HepG2 (cell line): ENCODE data around the gene COQ6. TPM values are rescaled to one million over a fixed set of nuclear protein-coding genes. Genes with fewer than 3 reads are reported as not detected.

Experiments used
- CENPT ChIP-seq: sonication (generic); formaldehyde crosslinking; IDR thresholded peaks from 2 replicates; pipeline ENCODE4 v1.8.0; 2022; ENCODE audit warnings: low read depth, mild to moderate bottlenecking, moderate library complexity, missing genetic modification reagents
- CHD4 ChIP-seq: fragments of 200-600 bp; sonication (generic); IDR thresholded peaks from 2 replicates; pipeline ENCODE4 v1.7.0; 2017; ENCODE audit warnings: mild to moderate bottlenecking, low read length, borderline replicate concordance
- GPBP1L1 ChIP-seq: sonication (generic); formaldehyde crosslinking; IDR thresholded peaks from 2 replicates; pipeline ENCODE4 v1.5.0; 2020; ENCODE audit warnings: mild to moderate bottlenecking, missing genetic modification reagents
- GTF2F1 ChIP-seq: fragments of 150-350 bp; IDR thresholded peaks from 2 replicates; pipeline ENCODE4 v1.6.1; 2014; ENCODE audit warnings: low read length
- GZF1 ChIP-seq: sonication (generic); formaldehyde crosslinking; IDR thresholded peaks from 2 replicates; pipeline ENCODE4 v1.5.1; 2020; ENCODE audit warnings: mild to moderate bottlenecking, missing genetic modification reagents
- JDP2 ChIP-seq: sonication (generic); formaldehyde crosslinking; IDR thresholded peaks from 2 replicates; pipeline ENCODE4 v1.8.1; 2022; ENCODE audit warnings: missing genetic modification reagents, borderline replicate concordance
- NFRKB ChIP-seq: fragments of 450-650 bp; IDR thresholded peaks from 2 replicates; pipeline ENCODE4 v1.6.1; 2017
- STAT6 ChIP-seq: sonication (generic); formaldehyde crosslinking; IDR thresholded peaks from 2 replicates; pipeline ENCODE4 v1.4.0; 2020; ENCODE audit warnings: missing genetic modification reagents, mild to moderate bottlenecking, borderline replicate concordance
- YEATS2 ChIP-seq: sonication (generic); formaldehyde crosslinking; IDR thresholded peaks from 2 replicates; pipeline ENCODE4 v1.4.0; 2020; ENCODE audit warnings: missing genetic modification reagents, borderline replicate concordance
- ZBTB3 ChIP-seq: sonication (generic); formaldehyde crosslinking; IDR thresholded peaks from 2 replicates; pipeline ENCODE4 v1.4.0; 2020; ENCODE audit warnings: low read depth, mild to moderate bottlenecking, moderate library complexity, missing genetic modification reagents, borderline replicate concordance
- ZNF274 ChIP-seq: sonication (generic); formaldehyde crosslinking; IDR thresholded peaks from 2 replicates; pipeline ENCODE4 v1.5.1; 2020; ENCODE audit warnings: mild to moderate bottlenecking, missing genetic modification reagents
- ZNF318 ChIP-seq: sonication (generic); formaldehyde crosslinking; IDR thresholded peaks from 2 replicates; pipeline ENCODE4 v1.4.0; 2020; ENCODE audit warnings: mild to moderate bottlenecking, missing genetic modification reagents
- ZNF451 ChIP-seq: sonication (generic); formaldehyde crosslinking; IDR thresholded peaks from 2 replicates; pipeline ENCODE4 v1.5.0; 2020; ENCODE audit warnings: mild to moderate bottlenecking, missing genetic modification reagents
- ZNF543 ChIP-seq: sonication (generic); formaldehyde crosslinking; IDR thresholded peaks from 2 replicates; pipeline ENCODE4 v1.4.0; 2020; ENCODE audit warnings: mild to moderate bottlenecking, missing genetic modification reagents
- ZNF780A ChIP-seq: sonication (generic); formaldehyde crosslinking; IDR thresholded peaks from 2 replicates; pipeline ENCODE4 v1.8.0; 2022; ENCODE audit warnings: mild to moderate bottlenecking, missing genetic modification reagents, moderate library complexity
- ZNF891 ChIP-seq: sonication (generic); formaldehyde crosslinking; IDR thresholded peaks from 2 replicates; pipeline ENCODE4 v1.5.0; 2020; ENCODE audit warnings: mild to moderate bottlenecking, missing genetic modification reagents
- polyA plus RNA-seq, 8 experiments: library from polyadenylated mRNA; depleted of rRNA in 3 of 8; stranded (reverse) in 7 of 8; unstranded in 1 of 8; fragments of >200 nt; fragmentation: Illumina TruSeq in 4 of 8; extraction: Trizol in 4 of 8; gene quantifications; 2 replicates each; pipeline versions ENCODE4 v1.2.1 to v1.2.3, GENCODE V29; 2011 to 2016; ENCODE audit warnings: low read depth in 4 of 8, missing spikeins in 1 of 8, mixed read lengths in 1 of 8; ENCODE audit not compliant: insufficient read depth in 1 of 8
- total RNA-seq, 5 experiments: library from RNA; depleted of rRNA; stranded (reverse); fragments of >200 nt; fragmentation: Illumina TruSeq; extraction: Trizol; gene quantifications; 2 replicates each; pipeline ENCODE4 v1.2.3, GENCODE V29; 2016; ENCODE audit warnings: low read depth in 1 of 5

COQ6 gene
- total and polyA plus RNA-seq, 2 of the 13 experiments (the other 11 are each of a cell fraction or from before 2014, with no cell fraction given), result 18.9 to 34.7 TPM

GRCh38 chr14:73949752-73950734 lies at the start of gene COQ6, which contains the start of gene FAM161B (continued):
- TF ChIP-seq ZNF451 (CRISPR knock-in tag) (peak; percentile 76; the same call in 1 of the 2 replicates), STAT6 (no peak; the same call in 1 of the 2 replicates), GTF2F1 (no peak), ZNF780A (no peak), GPBP1L1 (CRISPR knock-in tag) (no peak), ZNF543 (CRISPR knock-in tag) (0 out of 2 replicates have a peak, but pooled peaks have one; percentile 38), CHD4 (no peak), ZNF891 (CRISPR knock-in tag) (peak; percentile 94), ZNF274 (CRISPR knock-in tag) (peak; percentile 88; the same call in 1 of the 2 replicates), CENPT (CRISPR knock-in tag) (no peak; the same call in 1 of the 2 replicates), NFRKB (no peak), YEATS2 (peak; percentile 81; the same call in 1 of the 2 replicates), ZNF318 (CRISPR knock-in tag) (no peak), GZF1 (no peak), JDP2 (CRISPR knock-in tag) (no peak), ZBTB3 (CRISPR knock-in tag) (no peak)
